K562 (cell line): ENCODE results near the gene ERVK3-1. TPM values are rescaled to one million over a fixed set of nuclear protein-coding genes. Genes with fewer than 3 reads are reported as not detected.
"Not testable (repeated sequence)": the region's sequence is repeated elsewhere in the genome, so short reads cannot be mapped to it uniquely, and the experiment has no call there.

ENCODE experiments used
- ATAC-seq: fragments of 200-7000 bp; cut with Tn5 transposase; 3 replicates; pipeline ENCODE4 v1.9.1; 2020; ENCODE audit warnings: moderate library complexity
- BruUV-seq: library from RNA; stranded (reverse); fragments of 400-500 nt; replicated peaks from 2 replicates; lab custom pipeline; 2021; lab: Mats Ljungman, UMichigan
- CTCF ChIA-PET: fragments of 300-600 bp; formaldehyde crosslinking; extraction: SDS; loops from one replicate; lab custom pipeline; 2021; ENCODE audit warnings: low intra/inter-chr PET ratio; lab: Yijun Ruan, JAX
- POLR2A ChIA-PET: fragments of 300-600, 350-650 bp; sonication (Branson Sonifier 250); formaldehyde crosslinking; extraction: SDS; loops from one replicate; lab custom pipeline; 2021; ENCODE audit warnings: antibody characterized with exemption, inconsistent platforms; lab: Yijun Ruan, JAX
- DNase-seq, 4 experiments: peaks; one replicate each; pipeline versions ENCODE4 v3.0.0 to v3.0.0-alpha.2; 2011 to 2018; ENCODE audit warnings: low spot score in 3 of 4, mixed read lengths in 3 of 4; ENCODE audit errors: extremely low read depth in 1 of 4
- FAIRE-seq: peaks from 2 replicates; lab custom pipeline; 2011; peaks lifted over from hg19 to GRCh38; lab: Jason Lieb, UNC
- H2AFZ ChIP-seq: 2 replicates; pipeline ENCODE4 v1.6.0; 2011; ENCODE audit warnings: low read depth, low read length, control low read depth, inconsistent platforms
- H3K27ac ChIP-seq: fragments of 200-600 bp; 3 replicates; pipeline ENCODE4 v1.8.0; 2011; ENCODE audit warnings: low read depth, mild to moderate bottlenecking, control low read depth, inconsistent platforms, low read length, moderate library complexity, mixed read lengths; ENCODE audit errors: extremely low read depth
- H3K27me3 ChIP-seq, 2 experiments: fragments of 300-600 bp in 1 of 2; 2 replicates in 1 of 2; 3 replicates in 1 of 2; pipeline versions ENCODE4 v1.6.0 to v1.8.0; 2011; ENCODE audit warnings: inconsistent platforms in 2 of 2, low read length in 2 of 2, mild to moderate bottlenecking in 1 of 2, mixed read lengths in 1 of 2, moderate library complexity in 1 of 2; ENCODE audit not compliant: control insufficient read depth in 2 of 2, insufficient read depth in 2 of 2
- H3K36me3 ChIP-seq: fragments of 300-600 bp; 3 replicates; pipeline ENCODE4 v1.8.0; 2011; ENCODE audit warnings: mild to moderate bottlenecking, low read length, inconsistent platforms; ENCODE audit not compliant: control insufficient read depth, insufficient read depth
- H3K4me1 ChIP-seq, 2 experiments: fragments of 200-600 bp in 1 of 2; replicated peaks in 1 of 2; 2 replicates in 1 of 2; 3 replicates in 1 of 2; pipeline versions ENCODE4 v1.5.1 to v1.8.0; 2011; ENCODE audit warnings: inconsistent platforms in 2 of 2, low read length in 2 of 2, mild to moderate bottlenecking in 1 of 2, mixed read lengths in 1 of 2, moderate library complexity in 1 of 2; ENCODE audit not compliant: control insufficient read depth in 2 of 2, insufficient read depth in 2 of 2
- H3K4me2 ChIP-seq: 2 replicates; pipeline ENCODE4 v1.6.1; 2011; ENCODE audit warnings: low read length, control low read depth, inconsistent platforms, mixed read lengths; ENCODE audit not compliant: insufficient read depth
- H3K4me3 ChIP-seq: fragments of 200-600 bp; sonication (generic), shearing (Covaris generic); 2 replicates; pipeline ENCODE4 v1.5.1; 2016; ENCODE audit warnings: control low read depth, inconsistent platforms
- H3K79me2 ChIP-seq: fragments of 200-600 bp; 3 replicates; pipeline ENCODE4 v1.8.0; 2011; ENCODE audit warnings: low read length, inconsistent platforms; ENCODE audit not compliant: control insufficient read depth, insufficient read depth
- H3K9ac ChIP-seq, 2 experiments: 2 replicates each; pipeline versions ENCODE4 v1.6.0 to v1.6.1; 2011; ENCODE audit warnings: low read depth in 2 of 2, low read length in 2 of 2, control low read depth in 1 of 2, inconsistent platforms in 1 of 2, mild to moderate bottlenecking in 1 of 2, mixed read lengths in 1 of 2; ENCODE audit not compliant: insufficient read depth in 1 of 2
- H3K9me1 ChIP-seq: one replicate; pipeline ENCODE4 v1.6.0; 2011; ENCODE audit warnings: inconsistent platforms, mild to moderate bottlenecking, low read length, moderate library complexity; ENCODE audit not compliant: control insufficient read depth, insufficient read depth
- H3K9me3 ChIP-seq: replicated peaks from 2 replicates; pipeline ENCODE4 v1.5.1; 2011; ENCODE audit warnings: low read depth, low read length, inconsistent platforms; ENCODE audit not compliant: control insufficient read depth, insufficient read depth
- H4K20me1 ChIP-seq: replicated peaks from 2 replicates; pipeline ENCODE4 v1.6.1; 2011; ENCODE audit warnings: low read length, inconsistent platforms, mixed read lengths; ENCODE audit not compliant: control insufficient read depth, insufficient read depth
- RAD21 ChIP-seq, 2 experiments: fragments of 250-450 bp in 1 of 2; fragments of 450-650 bp in 1 of 2; sonication (Bioruptor Pico) in 1 of 2; formaldehyde crosslinking in 1 of 2; IDR thresholded peaks in 1 of 2; conservative IDR thresholded peaks in 1 of 2; 2 replicates each; pipeline versions ENCODE4 v1.4.0 to v1.8.0; 2020 to 2022; ENCODE audit warnings: mild to moderate bottlenecking in 2 of 2, moderate library complexity in 1 of 2
- WGBS: fragments of 100-300 bp; shearing (Covaris generic); methylation state at CpG from one replicate; pipeline ENCODE4 v1.1.6; 2016; ENCODE audit warnings: low coverage, mixed read lengths; ENCODE audit not compliant: insufficient coverage; ENCODE audit errors: missing lambda C conversion rate; 5-methylcytosine and 5-hydroxymethylcytosine counted together
- in situ Hi-C: fragments of 300-500 bp; cut with MboI; formaldehyde crosslinking; loops from 4 replicates; pipeline ENCODE4 v1.15.0; 2018; ENCODE audit warnings: inconsistent platforms, mixed read lengths
- intact Hi-C: fragments of 100-400 bp; cut with micrococcal nuclease; formaldehyde crosslinking; loops from 2 replicates; pipeline ENCODE4 v1.14.2; 2022
- polyA plus RNA-seq, 8 experiments: library from polyadenylated mRNA; depleted of rRNA in 4 of 8; stranded (reverse) in 5 of 8; unstranded in 3 of 8; fragments of >200 nt; fragmentation: Nextera tagmentation in 2 of 8; fragmentation: Illumina TruSeq in 1 of 8; extraction: Ambion mirVana in 2 of 8; extraction: Trizol in 1 of 8; gene quantifications; 2 replicates each; pipeline versions ENCODE4 v1.2.1 to v1.2.3, GENCODE V29; 2011 to 2014; ENCODE audit warnings: inconsistent platforms in 1 of 8, missing spikeins in 1 of 8
- total RNA-seq, 7 experiments: library from RNA; depleted of rRNA in 6 of 7; stranded (reverse); fragments of >200 nt in 6 of 7; fragmentation: Illumina TruSeq in 2 of 7; extraction: Trizol in 2 of 7; gene quantifications; 2 replicates each; pipeline versions ENCODE4 v1.2.1 to v1.2.3, GENCODE V29; 2011 to 2021; ENCODE audit warnings: low replicate concordance in 1 of 7
- TF ChIP-seq, protein P1 (sequence below), 3 experiments: IDR thresholded peaks in 2 of 3; conservative IDR thresholded peaks in 1 of 3; 2 replicates each; pipeline ENCODE4 v1.5.1; 2011 to 2012; ENCODE audit warnings: low read length in 3 of 3, mild to moderate bottlenecking in 3 of 3, control low read depth in 2 of 3, improper control_type of control experiment in 1 of 3, inconsistent platforms in 1 of 3, low read depth in 1 of 3, mixed read lengths in 1 of 3, moderate library complexity in 1 of 3; ENCODE audit not compliant: insufficient read depth in 2 of 3
- TF ChIP-seq, protein P2 (sequence below): sonication (generic); formaldehyde crosslinking; IDR thresholded peaks from 2 replicates; pipeline ENCODE4 v1.8.1; 2023; ENCODE audit warnings: mild to moderate bottlenecking, missing genetic modification reagents
- TF ChIP-seq, protein P3 (sequence below): fragments of 450-650 bp; IDR thresholded peaks from 2 replicates; pipeline ENCODE4 v1.6.1; 2016; ENCODE audit warnings: mild to moderate bottlenecking

The ERVK3-1 gene
- total and polyA plus RNA-seq, 9 of the 15 experiments (the other 6 are each of a cell fraction or from before 2014, with no cell fraction given): 87.6 to 299 (median 119) TPM

DNA sequence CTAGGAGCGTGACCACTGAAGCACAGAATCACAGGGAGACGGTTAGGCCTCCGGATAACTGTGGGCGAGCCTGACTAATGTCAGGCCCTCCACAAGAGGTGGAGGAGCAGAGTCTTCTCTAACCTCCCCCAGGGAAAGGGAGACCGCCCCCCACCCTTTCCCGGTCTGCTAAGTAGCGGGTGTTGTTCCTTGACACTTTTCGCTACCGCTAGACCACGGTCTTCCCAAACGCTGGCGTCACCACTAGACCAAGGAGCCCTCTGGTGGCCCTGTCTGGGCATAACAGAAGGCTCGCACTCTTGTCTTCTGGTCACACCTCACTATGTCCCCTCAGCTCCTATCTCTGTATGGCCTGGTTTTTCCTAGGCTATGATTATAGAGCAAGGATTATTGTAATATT, 5.5 kb downstream of the ERVK3-1 start:
- BruUV-seq, H3K27me3 ChIP-seq: not testable (repeated sequence)

More for the DNA sequence above, 5.5 kb downstream of the ERVK3-1 start:
- H3K27ac ChIP-seq, DNase-seq, H3K9ac ChIP-seq, intact Hi-C loops, FAIRE-seq, ATAC-seq, H3K9me1 ChIP-seq, H4K20me1 ChIP-seq, H3K9me3 ChIP-seq, in situ Hi-C loops, H3K4me3 ChIP-seq, H3K4me1 ChIP-seq, CTCF ChIA-PET, H3K4me2 ChIP-seq, H2AFZ ChIP-seq: not testable (repeated sequence)
- Histone ChIP-seq H3K79me2 (peaks cover 30% of the 10 kb centered on the region), H3K36me3 (peaks cover 87% of the 10 kb centered on the region)
- TF ChIP-seq RAD21 (CRISPR knock-in tag; conservative IDR thresholded peaks at IDR 0.05 in 1 of 2, IDR thresholded peaks at IDR 0.05 in 1 of 2): peak in 1 of 2 experiments; percentile 46; a peak in 2 of 4 replicates
- TF ChIP-seq, protein P1, sequence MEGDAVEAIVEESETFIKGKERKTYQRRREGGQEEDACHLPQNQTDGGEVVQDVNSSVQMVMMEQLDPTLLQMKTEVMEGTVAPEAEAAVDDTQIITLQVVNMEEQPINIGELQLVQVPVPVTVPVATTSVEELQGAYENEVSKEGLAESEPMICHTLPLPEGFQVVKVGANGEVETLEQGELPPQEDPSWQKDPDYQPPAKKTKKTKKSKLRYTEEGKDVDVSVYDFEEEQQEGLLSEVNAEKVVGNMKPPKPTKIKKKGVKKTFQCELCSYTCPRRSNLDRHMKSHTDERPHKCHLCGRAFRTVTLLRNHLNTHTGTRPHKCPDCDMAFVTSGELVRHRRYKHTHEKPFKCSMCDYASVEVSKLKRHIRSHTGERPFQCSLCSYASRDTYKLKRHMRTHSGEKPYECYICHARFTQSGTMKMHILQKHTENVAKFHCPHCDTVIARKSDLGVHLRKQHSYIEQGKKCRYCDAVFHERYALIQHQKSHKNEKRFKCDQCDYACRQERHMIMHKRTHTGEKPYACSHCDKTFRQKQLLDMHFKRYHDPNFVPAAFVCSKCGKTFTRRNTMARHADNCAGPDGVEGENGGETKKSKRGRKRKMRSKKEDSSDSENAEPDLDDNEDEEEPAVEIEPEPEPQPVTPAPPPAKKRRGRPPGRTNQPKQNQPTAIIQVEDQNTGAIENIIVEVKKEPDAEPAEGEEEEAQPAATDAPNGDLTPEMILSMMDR (IDR thresholded peaks at IDR 0.05 in 2 of 3, conservative IDR thresholded peaks at IDR 0.05 in 1 of 3; ENCODE audit: insufficient read depth in 2 of 3, low read depth in 1 of 3, low read length in 3 of 3): 0 out of 6 replicates have a peak, but pooled peaks of 1 of the 3 experiments have one; percentile 15
- TF ChIP-seq, protein P2, sequence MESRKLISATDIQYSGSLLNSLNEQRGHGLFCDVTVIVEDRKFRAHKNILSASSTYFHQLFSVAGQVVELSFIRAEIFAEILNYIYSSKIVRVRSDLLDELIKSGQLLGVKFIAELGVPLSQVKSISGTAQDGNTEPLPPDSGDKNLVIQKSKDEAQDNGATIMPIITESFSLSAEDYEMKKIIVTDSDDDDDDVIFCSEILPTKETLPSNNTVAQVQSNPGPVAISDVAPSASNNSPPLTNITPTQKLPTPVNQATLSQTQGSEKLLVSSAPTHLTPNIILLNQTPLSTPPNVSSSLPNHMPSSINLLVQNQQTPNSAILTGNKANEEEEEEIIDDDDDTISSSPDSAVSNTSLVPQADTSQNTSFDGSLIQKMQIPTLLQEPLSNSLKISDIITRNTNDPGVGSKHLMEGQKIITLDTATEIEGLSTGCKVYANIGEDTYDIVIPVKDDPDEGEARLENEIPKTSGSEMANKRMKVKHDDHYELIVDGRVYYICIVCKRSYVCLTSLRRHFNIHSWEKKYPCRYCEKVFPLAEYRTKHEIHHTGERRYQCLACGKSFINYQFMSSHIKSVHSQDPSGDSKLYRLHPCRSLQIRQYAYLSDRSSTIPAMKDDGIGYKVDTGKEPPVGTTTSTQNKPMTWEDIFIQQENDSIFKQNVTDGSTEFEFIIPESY (CRISPR knock-in tag): peak; percentile 98
- TF ChIP-seq, protein P3, sequence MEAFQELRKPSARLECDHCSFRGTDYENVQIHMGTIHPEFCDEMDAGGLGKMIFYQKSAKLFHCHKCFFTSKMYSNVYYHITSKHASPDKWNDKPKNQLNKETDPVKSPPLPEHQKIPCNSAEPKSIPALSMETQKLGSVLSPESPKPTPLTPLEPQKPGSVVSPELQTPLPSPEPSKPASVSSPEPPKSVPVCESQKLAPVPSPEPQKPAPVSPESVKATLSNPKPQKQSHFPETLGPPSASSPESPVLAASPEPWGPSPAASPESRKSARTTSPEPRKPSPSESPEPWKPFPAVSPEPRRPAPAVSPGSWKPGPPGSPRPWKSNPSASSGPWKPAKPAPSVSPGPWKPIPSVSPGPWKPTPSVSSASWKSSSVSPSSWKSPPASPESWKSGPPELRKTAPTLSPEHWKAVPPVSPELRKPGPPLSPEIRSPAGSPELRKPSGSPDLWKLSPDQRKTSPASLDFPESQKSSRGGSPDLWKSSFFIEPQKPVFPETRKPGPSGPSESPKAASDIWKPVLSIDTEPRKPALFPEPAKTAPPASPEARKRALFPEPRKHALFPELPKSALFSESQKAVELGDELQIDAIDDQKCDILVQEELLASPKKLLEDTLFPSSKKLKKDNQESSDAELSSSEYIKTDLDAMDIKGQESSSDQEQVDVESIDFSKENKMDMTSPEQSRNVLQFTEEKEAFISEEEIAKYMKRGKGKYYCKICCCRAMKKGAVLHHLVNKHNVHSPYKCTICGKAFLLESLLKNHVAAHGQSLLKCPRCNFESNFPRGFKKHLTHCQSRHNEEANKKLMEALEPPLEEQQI: 0 out of 2 replicates have a peak, but pooled peaks have one; percentile 53
- 97% methylated on average over 10 of the region's 13 CpGs for WGBS
- POLR2A ChIA-PET: interaction anchor here (3.0 kb wide), 1 partner anchor 16 kb away, joined by 9 read pairs; the partner anchor contains the start of gene ZSCAN22
